ENCODE measurements around the gene ALDH1A1.

ALDH1A1 gene

GRCh38 chr9:72951520-72952380 is 1.1 kb downstream of the ALDH1A1 start:
- no peaks in the 10 kb centered on the region for H3K36me3 ChIP-seq (ENCODE audit: control insufficient read depth in 1 of 2, insufficient read depth in 2 of 2, low read length in 2 of 2)
- peaks cover 21 to 23% of the 10 kb centered on the region in 2 donors for H3K4me1 ChIP-seq (ENCODE audit: control insufficient read depth in 1 of 2, insufficient read depth in 2 of 2, low read length in 2 of 2)
- peak overlapping the region; percentile 93 for H3K27ac ChIP-seq (ENCODE audit: low read length)
- no peaks in the 10 kb centered on the region for H3K9me3 ChIP-seq (ENCODE audit: control insufficient read depth in 1 of 2, low read length in 2 of 2)
- no peaks in the 10 kb centered on the region for H3K27me3 ChIP-seq (ENCODE audit: low read depth, low read length)
- peak overlapping the region; percentile 73 to 75 for H3K4me3 ChIP-seq (ENCODE audit: low read depth in 1 of 2, low read length in 2 of 2)

- peak overlapping the region; percentile 93 for H3K27ac ChIP-seq (ENCODE audit: low read length)
Observed at GRCh38 chr9:72950875-72951442, 1.9 kb downstream of the ALDH1A1 start.

GRCh38 chr9:72949918-72950325 is 2.9 kb downstream of the ALDH1A1 start:
- Histone ChIP-seq H3K27ac (ENCODE audit: low read length) (peak overlapping the region; percentile 93), H3K4me3 (ENCODE audit: low read depth in 1 of 2, low read length in 2 of 2) (peak overlapping the region; percentile 73 to 75), H3K9me3 (ENCODE audit: control insufficient read depth in 1 of 2, low read length in 2 of 2) (no peaks in the 10 kb centered on the region), H3K27me3 (ENCODE audit: low read depth, low read length) (no peaks in the 10 kb centered on the region), H3K36me3 (ENCODE audit: control insufficient read depth in 1 of 2, insufficient read depth in 2 of 2, low read length in 2 of 2) (no peaks in the 10 kb centered on the region), H3K4me1 (ENCODE audit: control insufficient read depth in 1 of 2, insufficient read depth in 2 of 2, low read length in 2 of 2) (peaks cover 22 to 30% of the 10 kb centered on the region in 2 donors)

More at GRCh38 chr9:72950875-72951442, 1.9 kb downstream of the ALDH1A1 start:
- Histone ChIP-seq H3K9me3 (ENCODE audit: control insufficient read depth in 1 of 2, low read length in 2 of 2) (no peaks in the 10 kb centered on the region), H3K4me1 (ENCODE audit: control insufficient read depth in 1 of 2, insufficient read depth in 2 of 2, low read length in 2 of 2) (peaks cover 22 to 23% of the 10 kb centered on the region in 2 donors), H3K27me3 (ENCODE audit: low read depth, low read length) (no peaks in the 10 kb centered on the region), H3K4me3 (ENCODE audit: low read depth in 1 of 2, low read length in 2 of 2) (peak overlapping the region; percentile 73 to 75), H3K36me3 (ENCODE audit: control insufficient read depth in 1 of 2, insufficient read depth in 2 of 2, low read length in 2 of 2) (no peaks in the 10 kb centered on the region)

GRCh38 chr9:72949244-72949582 is 3.6 kb downstream of the ALDH1A1 start:
- Histone ChIP-seq H3K36me3 (ENCODE audit: control insufficient read depth in 1 of 2, insufficient read depth in 2 of 2, low read length in 2 of 2) (no peaks in the 10 kb centered on the region), H3K27me3 (ENCODE audit: low read depth, low read length) (no peaks in the 10 kb centered on the region), H3K4me1 (ENCODE audit: control insufficient read depth in 1 of 2, insufficient read depth in 2 of 2, low read length in 2 of 2) (peaks cover 22 to 30% of the 10 kb centered on the region in 2 donors), H3K27ac (ENCODE audit: low read length) (peak overlapping the region; percentile 93), H3K4me3 (ENCODE audit: low read depth in 1 of 2, low read length in 2 of 2) (peak overlapping the region; percentile 49 to 73), H3K9me3 (ENCODE audit: control insufficient read depth in 1 of 2, low read length in 2 of 2) (no peaks in the 10 kb centered on the region)

GRCh38 chr9:72948575-72949243 is 4.1 kb downstream of the ALDH1A1 start:
- no peaks in the 10 kb centered on the region for H3K36me3 ChIP-seq (ENCODE audit: control insufficient read depth in 1 of 2, insufficient read depth in 2 of 2, low read length in 2 of 2)
- H3K4me3 ChIP-seq (ENCODE audit: low read depth in 1 of 2, low read length in 2 of 2) = peak overlapping the region; percentile 49 to 73
- peaks cover 22 to 30% of the 10 kb centered on the region in 2 donors for H3K4me1 ChIP-seq (ENCODE audit: control insufficient read depth in 1 of 2, insufficient read depth in 2 of 2, low read length in 2 of 2)
- peak overlapping the region; percentile 93 for H3K27ac ChIP-seq (ENCODE audit: low read length)
- H3K9me3 ChIP-seq (ENCODE audit: control insufficient read depth in 1 of 2, low read length in 2 of 2) = no peaks in the 10 kb centered on the region
- H3K27me3 ChIP-seq (ENCODE audit: low read depth, low read length) = no peaks in the 10 kb centered on the region

GRCh38 chr9:72947984-72948465 is 4.8 kb downstream of the ALDH1A1 start:
- Histone ChIP-seq H3K27ac (ENCODE audit: low read length) (peak overlapping the region; percentile 93), H3K4me3 (ENCODE audit: low read depth in 1 of 2, low read length in 2 of 2) (peak overlapping the region; percentile 49 to 73), H3K9me3 (ENCODE audit: control insufficient read depth in 1 of 2, low read length in 2 of 2) (no peaks in the 10 kb centered on the region), H3K4me1 (ENCODE audit: control insufficient read depth in 1 of 2, insufficient read depth in 2 of 2, low read length in 2 of 2) (peaks cover 22 to 26% of the 10 kb centered on the region in 2 donors), H3K27me3 (ENCODE audit: low read depth, low read length) (no peaks in the 10 kb centered on the region), H3K36me3 (ENCODE audit: control insufficient read depth in 1 of 2, insufficient read depth in 2 of 2, low read length in 2 of 2) (no peaks in the 10 kb centered on the region)

GRCh38 chr9:72946821-72947220 is 6.0 kb downstream of the ALDH1A1 start:
- Histone ChIP-seq H3K4me3 (ENCODE audit: low read depth in 1 of 2, low read length in 2 of 2) (no peak overlapping the region), H3K9me3 (ENCODE audit: control insufficient read depth in 1 of 2, low read length in 2 of 2) (no peaks in the 10 kb centered on the region), H3K27ac (ENCODE audit: low read length) (no peak overlapping the region), H3K27me3 (ENCODE audit: low read depth, low read length) (no peaks in the 10 kb centered on the region), H3K4me1 (ENCODE audit: control insufficient read depth in 1 of 2, insufficient read depth in 2 of 2, low read length in 2 of 2) (peaks cover 22 to 25% of the 10 kb centered on the region in 2 donors), H3K36me3 (ENCODE audit: control insufficient read depth in 1 of 2, insufficient read depth in 2 of 2, low read length in 2 of 2) (no peaks in the 10 kb centered on the region)

- no peaks in the 10 kb centered on the region for H3K27me3 ChIP-seq (ENCODE audit: low read depth, low read length)
- H3K27ac ChIP-seq (ENCODE audit: low read length) = no peak overlapping the region
- peaks cover 22 to 25% of the 10 kb centered on the region in 2 donors for H3K4me1 ChIP-seq (ENCODE audit: control insufficient read depth in 1 of 2, insufficient read depth in 2 of 2, low read length in 2 of 2)
- no peak overlapping the region for H3K4me3 ChIP-seq (ENCODE audit: low read depth in 1 of 2, low read length in 2 of 2)
- no peaks in the 10 kb centered on the region for H3K36me3 ChIP-seq (ENCODE audit: control insufficient read depth in 1 of 2, insufficient read depth in 2 of 2, low read length in 2 of 2)
- H3K9me3 ChIP-seq (ENCODE audit: control insufficient read depth in 1 of 2, low read length in 2 of 2) = no peaks in the 10 kb centered on the region
Observed at GRCh38 chr9:72946318-72946717, 6.5 kb downstream of the ALDH1A1 start.

- peaks cover 22 to 28% of the 10 kb centered on the region in 2 donors for H3K4me1 ChIP-seq (ENCODE audit: control insufficient read depth in 1 of 2, insufficient read depth in 2 of 2, low read length in 2 of 2)
- no peaks in the 10 kb centered on the region for H3K27me3 ChIP-seq (ENCODE audit: low read depth, low read length)
- H3K27ac ChIP-seq (ENCODE audit: low read length) = no peak overlapping the region
- H3K4me3 ChIP-seq (ENCODE audit: low read depth in 1 of 2, low read length in 2 of 2) = no peak overlapping the region
- H3K36me3 ChIP-seq (ENCODE audit: control insufficient read depth in 1 of 2, insufficient read depth in 2 of 2, low read length in 2 of 2) = no peaks in the 10 kb centered on the region
- no peaks in the 10 kb centered on the region for H3K9me3 ChIP-seq (ENCODE audit: control insufficient read depth in 1 of 2, low read length in 2 of 2)
Observed at GRCh38 chr9:72945391-72945790, 7.5 kb downstream of the ALDH1A1 start.

- H3K4me3 ChIP-seq (ENCODE audit: low read depth in 1 of 2, low read length in 2 of 2) = no peak overlapping the region
- H3K27me3 ChIP-seq (ENCODE audit: low read depth, low read length) = no peaks in the 10 kb centered on the region
- no peaks in the 10 kb centered on the region for H3K36me3 ChIP-seq (ENCODE audit: control insufficient read depth in 1 of 2, insufficient read depth in 2 of 2, low read length in 2 of 2)
- peaks cover 18 to 24% of the 10 kb centered on the region in 2 donors for H3K4me1 ChIP-seq (ENCODE audit: control insufficient read depth in 1 of 2, insufficient read depth in 2 of 2, low read length in 2 of 2)
- no peak overlapping the region for H3K27ac ChIP-seq (ENCODE audit: low read length)
- H3K9me3 ChIP-seq (ENCODE audit: control insufficient read depth in 1 of 2, low read length in 2 of 2) = no peaks in the 10 kb centered on the region
Observed at GRCh38 chr9:72943844-72944462, 8.9 kb downstream of the ALDH1A1 start.

GRCh38 chr9:72942451-72942850 is 10.4 kb downstream of the ALDH1A1 start:
- Histone ChIP-seq H3K4me1 (ENCODE audit: control insufficient read depth in 1 of 2, insufficient read depth in 2 of 2, low read length in 2 of 2) (peaks cover 4 to 16% of the 10 kb centered on the region in 2 donors), H3K4me3 (ENCODE audit: low read depth in 1 of 2, low read length in 2 of 2) (no peak overlapping the region), H3K9me3 (ENCODE audit: control insufficient read depth in 1 of 2, low read length in 2 of 2) (no peaks in the 10 kb centered on the region), H3K36me3 (ENCODE audit: control insufficient read depth in 1 of 2, insufficient read depth in 2 of 2, low read length in 2 of 2) (no peaks in the 10 kb centered on the region), H3K27me3 (ENCODE audit: low read depth, low read length) (no peaks in the 10 kb centered on the region), H3K27ac (ENCODE audit: low read length) (no peak overlapping the region)
